Kidney (tissue), 14 donors: Measurements from ENCODE around the gene KCNC4. TPM values are rescaled to one million over a fixed set of nuclear protein-coding genes. Genes with fewer than 3 reads are reported as not detected.

Experiments used
- DNase-seq, 5 donors: peaks; one replicate each; pipeline ENCODE4 v3.0.0-alpha.2; 2013 to 2020
- FAIRE-seq: peaks from 2 replicates; lab custom pipeline; 2012; peaks lifted over from hg19 to GRCh38; lab: Jason Lieb, UNC
- H3K27ac ChIP-seq, 2 donors: one replicate each; pipeline ENCODE4 v1.7.0; 2013; ENCODE audit warnings: low read depth in 2 of 2, low read length in 2 of 2, inconsistent platforms in 1 of 2
- H3K27me3 ChIP-seq: one replicate; pipeline ENCODE4 v1.7.1; 2013; ENCODE audit warnings: low read length, inconsistent platforms; ENCODE audit not compliant: control insufficient read depth, insufficient read depth
- H3K36me3 ChIP-seq, 3 donors: one replicate each; pipeline versions ENCODE4 v1.7.0 to v1.7.1; 2013; ENCODE audit warnings: low read length in 3 of 3, control low read depth in 1 of 3, inconsistent platforms in 1 of 3; ENCODE audit not compliant: insufficient read depth in 3 of 3, control insufficient read depth in 2 of 3
- H3K4me1 ChIP-seq, 3 donors: one replicate each; pipeline versions ENCODE4 v1.7.0 to v1.7.1; 2013; ENCODE audit warnings: low read length in 3 of 3, inconsistent platforms in 1 of 3, low read depth in 1 of 3; ENCODE audit not compliant: control insufficient read depth in 2 of 3, insufficient read depth in 2 of 3
- H3K4me3 ChIP-seq, 3 donors: one replicate each; pipeline versions ENCODE4 v1.7.0 to v1.8.1; 2013; ENCODE audit warnings: low read length in 3 of 3, control low read depth in 1 of 3, inconsistent platforms in 1 of 3
- H3K9ac ChIP-seq, 3 donors: one replicate each; pipeline versions ENCODE4 v1.7.0 to v1.7.1; 2013; ENCODE audit warnings: low read length in 3 of 3, control low read depth in 1 of 3, inconsistent platforms in 1 of 3
- H3K9me3 ChIP-seq, 3 donors: one replicate each; pipeline versions ENCODE4 v1.7.0 to v1.7.1; 2013; ENCODE audit warnings: low read length in 3 of 3, control low read depth in 1 of 3, inconsistent platforms in 1 of 3; ENCODE audit not compliant: control insufficient read depth in 2 of 3, insufficient read depth in 1 of 3
- intact Hi-C: fragments of 100-400 bp; cut with DNase I; formaldehyde crosslinking; loops from one replicate; pipeline ENCODE4 v1.11.1; 2022
- polyA plus RNA-seq: library from polyadenylated mRNA; stranded (reverse); fragments of 350-450 nt; fragmentation: Illumina TruSeq; extraction: RNeasy Lipid Tissue Mini Kit (QIAGEN cat#74804); gene quantifications from one replicate; pipeline ENCODE4 v1.2.3, GENCODE V29; 2014; ENCODE audit warnings: low read depth, low replicate concordance; ENCODE audit not compliant: insufficient read depth
- total RNA-seq: library from RNA; stranded (reverse); fragmentation: NEBNext Ultra II Directional; extraction: Animal tissue kit (Norgen Biotek cat#: 25700); gene quantifications from one replicate; pipeline ENCODE4 v1.2.1, GENCODE V29; 2021
- TF ChIP-seq, protein P1 (sequence below): IDR thresholded peaks from 3 replicates; pipeline ENCODE4 v1.5.1; 2012; ENCODE audit warnings: mild to moderate bottlenecking, moderate library complexity, borderline replicate concordance; ENCODE audit not compliant: insufficient read depth; ENCODE audit errors: extremely low read depth
- donor health status: control.
- donor health status: control.
- donor health status: control.
- donor health status: control.
- donor health status: control.
- donor health status: DM: yes; HTN: yes; CAD: no.
- donor health status: Normal renal cell carcinoma (clear cell type).

KCNC4 gene
- total and polyA plus RNA-seq, 2 donors from 2014 or later, result 12.9 to 52.9 TPM

DNA sequence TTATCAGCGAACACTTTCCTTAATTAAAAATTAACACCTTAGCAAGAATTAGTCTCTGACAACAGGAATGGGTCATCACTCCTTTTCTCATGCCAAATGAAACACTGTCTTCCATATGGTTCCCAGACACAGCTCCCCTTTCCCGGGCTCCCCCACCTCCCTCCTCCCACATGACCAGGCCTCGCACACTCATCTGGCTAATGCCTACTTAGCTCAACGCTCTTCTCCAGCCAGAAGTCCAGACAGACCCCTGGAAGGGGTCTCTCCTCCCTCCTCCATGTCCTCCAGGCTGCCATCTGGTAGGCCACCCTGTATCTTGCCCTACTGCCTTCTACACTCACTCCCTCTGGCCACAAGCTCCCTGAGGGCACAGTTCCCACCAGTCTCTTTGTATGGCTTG, 39.9 kb downstream of the KCNC4 start:
- DNase-seq (no peak), FAIRE-seq (no peak)
- intact Hi-C loops, result no loop called here
- H3K9me3 ChIP-seq, result no peaks in the 10 kb centered on the region
- no peaks in the 10 kb centered on the region for H3K4me1 ChIP-seq
- no peaks in the 10 kb centered on the region for H3K36me3 ChIP-seq
- TF ChIP-seq, protein P1, sequence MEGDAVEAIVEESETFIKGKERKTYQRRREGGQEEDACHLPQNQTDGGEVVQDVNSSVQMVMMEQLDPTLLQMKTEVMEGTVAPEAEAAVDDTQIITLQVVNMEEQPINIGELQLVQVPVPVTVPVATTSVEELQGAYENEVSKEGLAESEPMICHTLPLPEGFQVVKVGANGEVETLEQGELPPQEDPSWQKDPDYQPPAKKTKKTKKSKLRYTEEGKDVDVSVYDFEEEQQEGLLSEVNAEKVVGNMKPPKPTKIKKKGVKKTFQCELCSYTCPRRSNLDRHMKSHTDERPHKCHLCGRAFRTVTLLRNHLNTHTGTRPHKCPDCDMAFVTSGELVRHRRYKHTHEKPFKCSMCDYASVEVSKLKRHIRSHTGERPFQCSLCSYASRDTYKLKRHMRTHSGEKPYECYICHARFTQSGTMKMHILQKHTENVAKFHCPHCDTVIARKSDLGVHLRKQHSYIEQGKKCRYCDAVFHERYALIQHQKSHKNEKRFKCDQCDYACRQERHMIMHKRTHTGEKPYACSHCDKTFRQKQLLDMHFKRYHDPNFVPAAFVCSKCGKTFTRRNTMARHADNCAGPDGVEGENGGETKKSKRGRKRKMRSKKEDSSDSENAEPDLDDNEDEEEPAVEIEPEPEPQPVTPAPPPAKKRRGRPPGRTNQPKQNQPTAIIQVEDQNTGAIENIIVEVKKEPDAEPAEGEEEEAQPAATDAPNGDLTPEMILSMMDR, result no peak
- H3K27me3 ChIP-seq, result no peaks in the 10 kb centered on the region
- H3K9ac ChIP-seq, result no peak overlapping the region
- no peak overlapping the region for H3K27ac ChIP-seq
- H3K4me3 ChIP-seq, result no peak overlapping the region

DNA sequence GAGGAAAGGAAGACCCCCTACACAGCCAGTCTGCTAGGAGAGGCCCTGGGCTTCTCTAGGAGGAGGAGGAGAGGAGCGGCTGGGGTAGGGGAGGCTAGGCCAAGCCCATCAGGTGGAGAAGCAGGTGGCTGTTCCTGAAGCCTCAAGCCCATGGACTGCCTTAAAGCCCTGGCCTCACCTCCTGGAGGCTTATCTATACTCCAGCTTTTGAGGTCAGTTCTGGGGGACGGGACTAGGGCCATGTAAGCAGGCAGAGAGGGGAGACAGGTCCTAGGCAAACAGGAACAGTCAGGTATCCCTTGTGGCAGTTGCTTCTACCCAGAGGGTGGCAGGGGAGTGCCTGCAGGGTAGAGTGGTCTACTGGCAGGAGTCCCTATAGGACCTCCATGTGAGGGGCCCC, 40.6 kb downstream of the KCNC4 start:
- Histone ChIP-seq H3K4me1 (no peaks in the 10 kb centered on the region), H3K4me3 (no peak overlapping the region), H3K27me3 (no peaks in the 10 kb centered on the region), H3K9ac (no peak overlapping the region), H3K9me3 (no peaks in the 10 kb centered on the region), H3K27ac (no peak overlapping the region), H3K36me3 (no peaks in the 10 kb centered on the region)
- FAIRE-seq (no peak), DNase-seq (no peak)
- intact Hi-C loops, result no loop called here
- TF ChIP-seq, protein P1, result no peak

DNA sequence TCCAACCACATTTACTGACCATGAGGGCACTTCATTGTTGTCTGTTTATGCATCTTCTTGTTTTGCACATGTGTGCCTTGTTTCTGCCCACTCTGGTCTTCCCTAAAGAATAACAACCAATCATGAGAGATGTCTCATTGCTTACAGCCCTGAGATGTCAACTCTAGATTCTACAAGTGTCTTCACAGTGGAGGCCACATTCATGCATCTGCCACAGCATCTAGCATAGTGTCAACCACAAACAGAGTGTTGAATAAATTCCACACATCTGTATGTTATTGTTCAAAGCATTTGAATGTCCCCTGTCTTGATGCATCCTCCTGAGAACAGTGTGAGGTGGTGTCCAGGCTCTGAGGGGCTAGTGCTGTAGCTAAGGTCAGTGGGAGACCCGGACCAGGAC, 43.1 kb downstream of the KCNC4 start:
- intact Hi-C loops, result no loop called here
- no peaks in the 10 kb centered on the region for H3K9me3 ChIP-seq
- no peaks in the 10 kb centered on the region for H3K27me3 ChIP-seq
- TF ChIP-seq, protein P1, result no peak
- no peaks in the 10 kb centered on the region for H3K36me3 ChIP-seq
- no peak for DNase-seq
- no peak overlapping the region for H3K27ac ChIP-seq
- H3K4me3 ChIP-seq, result no peak overlapping the region
- FAIRE-seq, result no peak
- no peak overlapping the region for H3K9ac ChIP-seq
- no peaks in the 10 kb centered on the region for H3K4me1 ChIP-seq
